ENCODE data around the gene GPLD1.
A peak's percentile ranks its signal among the peaks of the same experiment; 100 is the strongest.
"Not testable (repeated sequence)": the region's sequence is repeated elsewhere in the genome, so short reads cannot be mapped to it uniquely, and the experiment has no call there.

Gene GPLD1

DNA sequence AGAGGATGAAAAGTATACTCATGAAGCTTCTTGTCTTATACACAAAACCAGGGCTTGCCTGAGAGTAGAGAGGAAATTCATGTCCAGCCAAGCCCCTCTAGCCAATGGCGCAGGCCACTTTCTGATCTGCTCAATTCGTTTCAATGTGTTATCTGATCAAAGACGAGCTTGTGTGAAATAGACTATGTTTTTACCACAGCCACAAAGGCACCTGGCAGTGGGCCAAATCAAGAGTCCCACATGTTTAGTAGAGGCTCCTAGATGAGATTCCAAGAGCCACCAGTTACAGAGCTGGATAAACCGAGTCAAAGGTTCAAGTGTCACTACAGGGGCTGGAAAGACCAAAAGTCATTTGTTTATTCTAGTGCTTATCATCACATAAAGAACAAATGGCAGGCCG is 34.9 kb downstream of the GPLD1 start:
- DNase-seq: no peak

DNA sequence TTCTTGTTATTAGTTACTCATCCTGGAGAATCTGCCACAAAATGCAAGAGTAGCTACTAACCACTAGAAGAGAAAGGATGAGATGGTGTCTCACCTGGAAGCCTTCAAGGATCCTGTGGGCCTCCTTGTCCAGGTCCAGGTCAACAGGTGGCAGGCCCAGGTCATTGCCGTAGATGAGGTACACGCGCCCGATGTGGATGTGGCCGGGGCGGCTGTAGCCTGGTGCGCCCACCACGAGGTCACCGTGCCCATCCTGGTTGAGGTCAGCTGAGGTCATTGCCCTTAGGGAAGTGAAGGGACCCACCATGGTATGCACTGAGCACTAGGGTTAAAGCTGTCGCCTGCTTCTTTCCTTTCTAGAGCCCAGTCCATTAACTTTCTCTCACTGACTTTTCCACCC is 35.5 kb downstream of the GPLD1 start:
- DNase-seq: no peak

DNA sequence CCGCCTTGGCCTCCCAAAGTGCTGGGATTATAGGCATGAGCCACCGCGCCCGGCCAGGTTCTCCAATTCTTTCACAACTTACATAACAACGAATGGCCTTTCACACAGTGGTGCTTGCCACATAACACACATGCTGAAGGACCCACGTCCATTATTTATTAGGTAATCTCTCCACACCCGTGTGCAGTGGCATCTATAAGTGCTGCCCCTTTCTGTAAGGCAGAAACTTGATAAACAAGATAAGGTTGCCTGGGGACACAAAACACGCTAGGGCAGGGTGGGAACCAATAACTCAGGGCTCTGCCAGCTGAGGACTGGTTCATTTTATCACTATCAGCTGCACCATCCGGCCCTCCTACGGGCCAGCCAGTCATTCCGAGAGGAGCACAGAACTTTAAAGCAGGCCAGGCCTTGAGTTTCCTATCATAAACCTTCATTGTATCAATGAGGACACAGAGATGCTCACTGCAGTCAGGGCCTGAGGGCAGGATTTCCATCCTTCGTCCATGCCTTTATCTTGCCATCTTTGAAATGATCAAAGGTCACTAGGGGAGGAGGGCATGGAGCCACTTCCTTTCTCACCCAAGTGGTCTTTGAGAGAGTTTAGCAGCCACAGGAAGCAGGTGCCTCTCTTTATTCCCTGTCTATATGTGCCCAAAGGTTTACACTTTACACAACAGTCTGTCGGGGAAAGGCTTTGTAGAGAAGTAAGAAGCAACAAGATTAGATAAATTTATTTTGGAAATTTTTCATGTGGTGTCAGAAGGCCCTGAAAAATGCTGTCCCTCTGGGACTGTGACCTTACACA is 37.6 kb downstream of the GPLD1 start:
- DNase-seq: no peak

DNA sequence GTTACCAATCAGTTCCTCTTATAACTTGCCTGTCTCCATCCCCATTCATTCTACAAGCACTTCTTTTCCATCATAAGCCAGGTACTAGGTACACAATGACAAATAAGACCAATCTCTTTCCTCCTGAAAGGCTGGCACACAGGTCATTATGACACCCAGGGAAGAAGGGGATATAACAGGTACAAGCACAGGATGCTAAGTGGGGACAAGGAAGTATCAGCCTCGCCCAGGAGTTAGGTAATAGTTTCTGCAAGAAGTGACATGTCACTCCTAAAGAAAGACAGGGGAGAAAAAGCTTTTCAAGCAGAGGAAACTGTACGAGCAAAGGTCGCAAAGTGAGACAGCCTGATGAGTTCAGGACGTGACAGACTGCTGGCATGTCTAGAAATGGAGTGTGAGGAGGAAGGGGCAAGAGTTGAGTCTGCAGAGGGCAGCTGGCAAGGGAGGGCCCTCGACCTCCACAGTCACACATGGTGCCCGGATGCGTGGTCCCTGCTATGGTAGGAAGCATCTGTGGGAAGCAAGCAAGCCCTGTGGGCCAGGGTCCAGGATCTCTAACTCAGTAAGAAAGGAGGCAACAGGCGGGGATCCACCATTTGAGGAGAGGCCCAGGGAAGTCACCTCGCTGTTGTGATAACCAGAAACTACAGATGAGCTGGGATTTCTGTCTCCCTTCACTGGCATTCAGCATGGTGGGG is 40.4 kb downstream of the GPLD1 start:
- DNase-seq: no peak

DNA sequence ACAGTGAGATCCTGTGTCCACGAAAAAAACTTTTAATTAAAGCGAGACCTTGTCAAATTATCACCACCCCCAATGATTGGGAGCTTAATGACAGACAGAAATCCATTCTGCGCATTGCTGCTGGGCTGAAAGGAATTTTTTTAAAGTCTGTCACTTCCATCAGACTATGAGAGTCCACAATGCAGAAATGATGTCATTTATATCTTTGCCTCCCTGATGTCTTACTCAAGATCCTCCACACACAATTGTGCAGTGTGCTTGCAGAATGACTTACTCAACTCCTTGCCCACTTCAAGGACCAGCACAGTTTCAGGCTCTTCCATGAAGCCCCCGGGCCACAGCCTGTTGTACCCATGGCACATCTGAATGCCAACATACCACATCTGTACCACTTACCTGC is 41.0 kb downstream of the GPLD1 start:
- no peak for DNase-seq

DNA sequence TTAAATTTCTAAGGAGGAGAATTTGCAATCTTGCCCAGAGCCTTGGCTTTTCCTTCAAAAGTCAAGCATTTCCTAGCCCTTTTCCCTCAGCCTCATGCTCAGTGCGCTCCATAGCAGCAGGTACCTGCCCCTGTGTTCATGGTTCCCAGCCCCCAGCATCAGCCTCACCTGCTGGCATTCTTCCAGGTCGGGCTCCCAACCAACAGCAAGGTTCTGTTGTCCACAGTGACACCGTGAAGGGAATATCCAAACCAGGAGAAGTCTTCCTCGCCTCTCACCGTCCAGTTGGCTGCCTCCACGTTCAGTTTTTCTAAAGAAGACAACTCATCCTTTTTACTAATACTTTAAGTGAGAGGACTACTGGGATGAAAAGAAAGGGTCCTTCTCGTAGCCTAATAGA is 42.7 kb downstream of the GPLD1 start:
- DNase-seq: no peak

DNA sequence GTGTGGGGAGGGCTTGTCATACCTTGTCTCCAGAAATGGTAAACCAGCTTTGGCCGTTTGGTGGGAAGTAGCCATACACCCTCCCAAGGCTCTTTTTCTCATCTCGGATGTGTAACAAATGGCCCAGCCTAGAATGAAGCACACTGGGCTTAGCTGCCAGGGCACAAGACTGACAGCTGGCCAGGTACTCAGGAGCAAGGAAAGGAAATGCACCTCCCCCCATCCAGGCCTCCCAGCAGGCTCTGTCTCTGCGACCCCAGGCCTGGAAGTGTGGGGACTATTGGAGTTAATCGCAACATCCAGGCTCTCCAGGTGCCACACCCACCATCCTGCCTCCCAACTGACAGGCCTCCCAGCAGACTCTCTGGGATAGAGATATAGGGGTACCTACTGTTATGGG is 43.7 kb downstream of the GPLD1 start:
- no peak for DNase-seq

DNA sequence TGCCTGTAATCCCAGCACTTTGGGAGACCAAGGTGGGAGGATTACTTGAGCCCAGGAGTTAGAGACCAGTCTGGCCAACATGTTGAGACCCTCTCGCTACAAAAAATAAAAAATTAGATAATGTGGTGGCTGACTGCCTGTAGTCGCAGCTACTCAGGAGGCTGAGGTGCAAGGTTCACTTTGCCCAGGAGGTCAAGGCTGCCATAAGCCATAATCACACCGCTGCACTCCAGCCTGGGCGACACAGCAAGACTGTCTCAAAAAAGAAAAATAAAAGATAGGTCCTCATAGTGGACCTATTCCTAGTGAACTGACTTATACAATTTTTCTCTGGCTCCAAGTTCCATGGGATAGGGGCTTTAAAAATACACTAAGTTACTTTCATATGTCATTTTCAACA is 44.8 kb downstream of the GPLD1 start:
- DNase-seq: no peak

DNA sequence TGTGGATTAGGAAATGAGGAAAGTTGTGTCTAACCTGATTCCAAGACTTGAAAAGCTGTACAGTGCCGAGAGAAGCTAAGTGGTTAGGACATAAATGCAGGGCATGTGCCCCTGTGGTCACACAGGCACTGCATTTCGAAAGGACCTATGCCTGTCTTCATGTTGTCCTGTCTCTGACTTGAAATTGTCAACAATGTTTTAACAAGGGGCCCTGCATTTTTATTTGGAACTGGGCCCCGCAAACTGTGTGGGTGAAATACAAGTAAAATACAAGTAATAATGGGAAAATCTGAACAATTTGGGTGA is 47.8 kb downstream of the GPLD1 start:
- DNase-seq: no peak

DNA sequence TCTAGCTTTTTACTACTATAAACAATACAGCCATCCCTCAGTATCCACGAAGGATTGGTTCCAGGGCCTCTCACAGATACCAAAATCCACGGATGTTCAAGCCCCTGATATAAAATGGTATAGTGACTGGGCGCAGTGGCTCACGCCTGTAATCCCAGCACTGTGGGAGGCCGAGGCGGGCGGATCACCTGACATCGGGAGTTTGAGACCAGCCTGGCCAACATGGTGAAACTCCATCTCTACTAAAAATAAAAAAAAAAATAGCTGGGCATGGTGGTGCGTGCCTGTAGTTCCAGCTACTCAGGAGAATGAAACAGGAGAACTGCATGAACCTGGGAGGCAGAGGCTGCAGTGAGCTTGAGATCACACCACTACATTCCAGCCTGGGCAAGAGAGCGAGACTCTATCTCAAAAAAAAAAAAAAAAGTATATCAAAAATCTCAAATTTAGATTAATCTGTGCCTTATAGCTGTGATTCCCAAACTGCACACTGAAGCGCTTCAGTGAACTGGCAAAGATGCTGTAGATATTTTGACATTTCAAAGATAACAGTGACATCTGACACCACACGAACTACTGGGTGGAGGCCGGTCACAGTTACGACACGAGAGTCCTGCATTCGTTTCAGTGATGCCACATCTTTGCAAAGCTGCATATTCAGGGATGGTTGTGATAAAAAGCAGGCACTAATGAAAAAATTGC is 48.3 kb downstream of the GPLD1 start:
- no peak for DNase-seq

DNA sequence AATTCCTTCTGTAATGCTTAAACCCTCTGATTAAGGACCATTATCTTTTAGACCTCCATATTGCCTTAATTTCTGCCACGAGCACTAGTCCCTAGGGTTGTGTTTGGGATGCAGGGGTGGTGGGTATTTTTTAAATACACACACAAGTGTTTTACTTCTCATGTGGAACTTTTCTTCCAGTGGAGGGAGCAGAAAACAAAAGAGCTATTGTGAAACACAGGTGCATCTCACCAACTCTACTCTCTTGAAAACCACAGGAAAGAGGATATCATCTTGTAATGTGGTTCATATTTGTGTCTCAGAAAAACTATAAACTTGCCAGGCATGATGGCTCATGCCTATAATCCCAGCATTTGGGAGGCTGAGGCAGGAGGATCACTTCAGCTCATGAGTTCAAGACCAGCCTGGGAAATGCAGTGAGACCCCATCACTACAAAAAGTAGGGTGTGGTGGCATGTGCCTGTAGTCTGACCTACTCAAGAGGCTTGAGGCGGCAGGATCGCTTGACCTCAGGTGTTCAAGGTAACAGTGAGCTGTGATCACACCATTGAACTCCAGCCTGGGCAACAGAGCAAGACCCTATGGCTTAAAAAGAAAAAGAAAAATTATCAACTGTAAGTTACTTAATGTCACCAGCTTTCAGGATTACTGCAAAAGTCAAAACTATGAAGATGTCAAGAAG is 49.4 kb downstream of the GPLD1 start:
- DNase-seq: no peak

DNA sequence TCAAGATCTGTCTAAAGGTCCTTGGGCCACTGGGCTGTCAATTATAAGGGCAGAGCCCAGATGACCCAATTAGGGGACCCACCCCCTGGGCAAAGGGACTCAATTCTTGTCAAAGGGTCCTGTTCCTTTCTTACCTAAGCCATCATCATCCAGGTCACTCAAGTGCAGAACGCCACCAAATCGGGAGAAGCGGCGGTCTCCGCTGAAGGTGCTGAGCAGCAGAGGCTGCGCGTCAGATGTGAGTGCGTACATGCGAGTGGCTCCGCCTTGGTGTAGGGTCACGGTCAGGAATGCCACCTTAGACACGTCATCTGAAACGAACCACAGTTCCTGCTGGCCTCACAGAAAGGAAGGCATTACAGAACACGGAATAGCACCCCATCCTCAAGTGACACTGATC is 52.4 kb downstream of the GPLD1 start:
- no peak for DNase-seq

DNA sequence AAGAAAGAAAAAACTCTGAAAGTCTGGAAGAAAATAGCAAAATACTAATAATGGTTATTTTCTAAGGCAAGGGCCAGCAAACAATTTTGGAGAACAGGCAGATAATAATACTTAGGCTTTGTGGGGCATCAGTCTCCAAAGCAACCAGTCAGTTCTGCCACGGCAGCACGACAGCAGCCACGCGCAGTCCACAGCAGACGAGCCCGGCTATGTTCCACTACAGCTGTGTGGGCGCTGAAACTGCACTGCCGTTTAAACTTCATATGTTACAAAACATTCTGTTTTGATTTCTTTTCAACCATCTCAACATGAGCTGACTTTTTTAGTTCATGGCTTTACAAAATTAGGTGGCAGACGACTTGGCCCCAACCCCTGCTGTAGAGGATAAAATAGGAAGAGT is 56.8 kb downstream of the GPLD1 start:
- no peak for DNase-seq

DNA sequence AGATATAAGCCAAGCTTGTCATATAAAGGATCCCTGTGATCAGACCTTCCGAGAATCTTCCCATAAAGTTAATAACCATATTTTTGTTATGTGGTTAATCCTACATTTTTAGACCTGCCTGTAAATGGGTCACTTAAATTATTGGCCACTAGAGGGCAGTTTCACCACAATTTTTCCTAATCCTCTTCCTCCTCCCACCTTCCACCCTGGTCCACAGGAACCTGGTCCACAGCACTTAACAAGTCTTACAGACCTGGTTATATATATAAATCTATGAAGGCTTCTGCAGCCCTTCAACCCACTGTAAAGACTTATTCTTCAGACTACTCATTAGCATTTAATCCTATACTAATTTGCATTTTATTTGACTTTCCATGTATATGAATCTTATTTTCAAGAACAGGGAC is 58.3 kb downstream of the GPLD1 start:
- DNase-seq: peak; percentile 13

DNA sequence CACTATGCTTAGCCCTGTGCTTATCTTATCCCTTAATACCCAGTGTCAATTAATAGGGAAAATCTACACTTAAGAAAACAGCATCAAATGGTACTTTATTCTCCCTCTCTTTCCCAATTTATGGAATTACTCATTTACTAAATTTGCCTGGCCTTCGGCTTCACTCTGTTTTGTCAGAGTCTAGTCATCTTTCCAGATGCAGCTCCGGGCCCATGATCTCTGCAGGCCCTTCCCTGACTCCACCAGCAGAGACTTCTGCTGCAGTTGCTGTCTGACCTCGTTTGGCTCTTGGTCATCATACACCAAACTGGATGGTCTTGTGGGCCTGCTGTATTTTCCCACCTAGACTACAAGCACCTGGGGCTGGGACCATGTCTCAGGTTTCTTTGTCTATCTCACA is 59.3 kb downstream of the GPLD1 start:
- no peak for DNase-seq

DNA sequence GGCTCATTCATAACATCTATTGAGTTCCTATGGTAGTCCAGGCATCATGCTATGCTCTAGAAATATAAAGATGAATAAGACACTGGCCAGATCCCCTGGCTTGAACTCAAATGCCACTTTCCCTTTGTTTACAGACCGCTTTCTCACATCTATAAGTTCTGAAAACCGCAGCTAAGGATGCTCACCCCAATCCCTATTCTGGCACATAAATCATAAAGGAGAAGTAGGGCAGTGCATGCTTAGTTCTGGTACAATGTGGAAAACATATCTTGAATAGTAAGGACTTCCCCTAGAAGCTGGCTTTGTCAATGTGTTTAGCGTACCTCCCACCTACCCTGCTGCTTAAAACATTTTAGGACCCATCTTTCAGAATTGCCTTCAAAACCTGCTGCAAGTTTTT is 60.2 kb downstream of the GPLD1 start:
- no peak for DNase-seq

DNA sequence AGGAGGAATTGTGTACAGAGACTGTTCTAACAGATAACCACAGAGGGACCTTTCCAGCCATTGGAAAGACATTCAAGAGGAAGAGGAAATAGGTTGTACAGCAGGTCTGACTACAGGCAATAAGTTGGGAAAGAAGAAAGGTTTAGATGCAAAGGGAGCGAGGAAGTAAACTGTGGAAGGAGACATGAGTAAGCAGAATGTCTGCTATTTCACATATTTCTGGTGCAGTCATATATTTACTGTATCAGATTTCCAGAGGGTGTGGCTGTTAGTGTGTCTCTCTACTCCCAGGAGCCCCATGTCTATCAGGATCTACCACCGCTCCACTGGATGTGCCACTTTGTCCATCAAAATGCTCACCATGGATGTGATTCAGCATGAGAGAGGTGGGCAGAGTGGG is 60.8 kb downstream of the GPLD1 start:
- no peak for DNase-seq

DNA sequence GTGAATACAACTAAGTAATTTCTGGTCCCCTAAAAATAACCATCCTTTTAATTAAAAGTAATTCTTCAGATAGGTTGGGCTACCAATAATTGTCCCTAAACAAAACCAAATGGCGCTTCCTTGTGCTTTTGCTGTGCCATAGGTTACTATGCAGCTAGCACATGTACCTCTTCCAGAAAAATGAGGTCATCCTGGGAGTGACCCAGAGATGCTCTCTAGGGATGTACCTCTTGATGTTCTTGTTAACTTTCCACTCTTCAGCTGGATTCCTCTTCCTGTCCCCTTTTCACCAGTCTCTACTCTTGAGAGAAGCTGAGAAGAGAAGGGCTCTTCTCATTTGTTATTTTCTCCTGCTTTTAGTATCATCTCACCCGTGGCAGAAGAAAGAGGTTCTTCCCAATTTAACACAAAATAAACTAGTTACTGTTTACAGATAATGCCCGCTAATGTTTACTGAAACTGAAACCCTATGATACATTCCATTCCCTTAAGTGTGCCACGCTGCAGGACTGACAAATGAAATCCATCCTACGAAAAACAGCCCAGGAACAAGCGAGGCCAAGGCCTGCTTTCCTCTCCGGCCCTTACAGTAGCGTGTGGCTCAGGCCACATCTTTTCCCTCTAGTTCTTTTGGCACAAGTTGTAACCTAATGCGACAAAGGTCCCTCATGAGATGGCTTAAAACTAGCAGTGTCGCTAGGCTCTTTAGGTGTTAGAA is 62.5 kb downstream of the GPLD1 start:
- no peak for DNase-seq

DNA sequence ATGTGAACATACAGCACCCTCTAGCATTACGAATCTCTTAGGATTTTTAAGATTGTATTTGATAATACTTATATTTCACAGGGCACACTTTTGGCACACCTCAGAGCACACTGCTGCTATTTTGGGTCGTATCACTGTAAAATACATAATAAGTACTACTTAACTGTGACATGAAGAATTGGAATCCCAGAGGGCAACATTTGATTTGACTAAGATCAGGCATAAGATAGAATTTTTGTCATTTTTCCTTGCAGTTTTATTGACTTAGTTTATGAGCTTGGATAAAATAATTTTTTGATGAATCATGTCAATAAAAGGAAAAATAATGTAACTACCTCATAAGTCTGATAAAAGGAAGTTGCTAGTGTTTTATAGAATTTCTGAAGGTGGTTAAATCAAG is 64.3 kb downstream of the GPLD1 start:
- DNase-seq: no peak

DNA sequence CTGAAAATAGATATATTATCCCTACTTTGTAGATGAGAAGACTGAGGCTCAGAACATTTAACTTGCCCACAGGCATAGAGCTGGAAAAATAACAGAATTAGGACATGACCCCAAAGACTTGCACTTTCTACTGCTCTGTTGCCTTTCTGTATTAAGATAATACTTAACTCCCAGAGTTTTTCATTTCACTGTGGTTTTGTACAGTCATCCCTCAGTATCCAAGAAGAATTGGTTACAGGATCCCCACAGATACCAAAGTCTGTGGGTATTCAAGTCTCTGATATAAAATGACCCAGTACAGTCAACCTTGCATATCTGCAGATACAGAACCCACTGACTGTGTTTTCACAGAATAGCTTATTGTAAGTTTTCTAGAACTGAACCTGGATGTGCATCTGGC is 69.9 kb downstream of the GPLD1 start:
- no peak for DNase-seq

DNA sequence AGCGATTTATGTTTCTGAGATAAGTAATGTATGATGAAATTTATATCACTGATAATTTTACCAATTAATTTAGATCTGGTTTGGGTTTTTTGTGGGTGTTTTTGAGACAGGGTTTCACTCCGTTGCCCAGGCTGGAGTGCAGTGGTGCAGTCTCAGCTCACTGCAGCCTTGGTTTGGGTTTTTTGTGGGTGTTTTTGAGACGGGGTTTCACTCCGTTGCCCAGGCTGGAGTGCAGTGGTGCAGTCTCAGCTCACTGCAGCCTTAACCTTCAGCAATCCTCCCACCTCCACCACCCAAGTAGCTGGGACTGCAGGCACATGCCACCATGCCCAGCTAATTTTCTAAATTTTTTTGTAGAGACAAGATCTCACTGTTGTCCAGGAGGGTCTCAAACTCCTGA is 73.6 kb downstream of the GPLD1 start:
- DNase-seq: no peak

DNA sequence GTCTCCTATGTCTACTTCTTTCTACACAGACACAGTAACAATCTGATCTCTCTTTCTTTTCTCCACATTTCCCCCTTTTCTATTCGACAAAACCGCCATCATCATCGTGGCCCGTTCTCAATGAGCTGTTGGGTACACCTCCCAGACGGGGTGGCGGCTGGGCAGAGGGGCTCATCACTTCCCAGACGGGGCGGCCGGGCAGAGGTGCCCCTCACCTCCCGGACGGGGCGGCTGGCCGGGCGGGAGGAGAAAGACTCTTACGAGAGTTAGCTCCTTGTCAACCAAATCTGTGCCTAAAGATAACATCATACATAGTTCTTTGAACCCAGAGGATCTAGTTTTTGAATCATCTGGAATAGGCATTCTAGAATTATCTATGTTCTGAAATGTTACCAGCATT is 74.8 kb downstream of the GPLD1 start:
- not testable (repeated sequence) for DNase-seq

DNA sequence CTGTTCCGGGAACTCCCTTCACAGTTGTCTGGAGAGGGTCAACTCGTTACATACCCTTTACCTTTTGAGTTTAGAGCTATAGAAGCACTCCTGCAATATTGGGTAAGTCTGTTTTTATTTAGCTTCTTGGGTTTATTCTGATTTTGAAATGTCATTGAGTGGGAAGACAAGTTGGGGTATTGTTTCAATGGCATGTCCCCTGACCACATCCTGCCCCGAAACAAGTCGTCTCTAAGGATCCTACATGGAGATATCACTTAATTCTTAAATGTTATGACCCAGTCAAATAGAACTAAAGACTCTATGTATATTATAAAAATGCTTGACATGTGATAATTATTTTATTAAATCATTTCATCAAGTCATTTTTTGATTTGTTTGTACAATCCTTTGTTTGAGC is 77.1 kb downstream of the GPLD1 start:
- DNase-seq: no peak
